ENCODE measurements around the gene PLD4. TPM values are rescaled to one million over a fixed set of nuclear protein-coding genes. Genes with fewer than 3 reads are reported as not detected.

The PLD4 gene
- polyA plus RNA-seq, 3 donors: 12.2 to 15.5 (median 15.1) TPM

GRCh38 chr14:104925214-104925854 is 655 bp downstream of the PLD4 start:
- peaks cover 39% of the 10 kb centered on the region for H3K4me1 Mint-ChIP-seq
- Histone ChIP-seq H3K4me2 (replicated peaks; ENCODE audit: extremely low read depth, low read length, poor library complexity, severe bottlenecking) (peak overlapping the region; percentile 57), H3K9ac (ENCODE audit: insufficient read depth, low read length, poor library complexity, severe bottlenecking) (peak overlapping the region; percentile 44), H4K20me1 (ENCODE audit: insufficient read depth, low read length) (no peaks in the 10 kb centered on the region), H3K4me1 (ENCODE audit: control insufficient read depth in 1 of 2, insufficient read depth in 2 of 2, low read length in 2 of 2) (peaks cover 36 to 43% of the 10 kb centered on the region in 2 donors), H3K9me3 (replicated peaks in 1 of 2; ENCODE audit: control insufficient read depth in 1 of 2, insufficient read depth in 1 of 2, low read length in 2 of 2) (peaks cover 0 to 5% of the 10 kb centered on the region in 2 donors), H3K27ac (ENCODE audit: low read depth in 1 of 2, low read length in 2 of 2) (peak overlapping the region in 1 of 2 donors; percentile 40), H3K36me3 (replicated peaks in 1 of 2; ENCODE audit: control insufficient read depth in 1 of 2, insufficient read depth in 2 of 2, low read length in 2 of 2) (peaks cover 0 to 4% of the 10 kb centered on the region in 2 donors), H3K4me3 (replicated peaks in 1 of 3; ENCODE audit: low read depth in 2 of 3, low read length in 3 of 3) (peak overlapping the region; percentile 10 to 68 (median 35)), H3K27me3 (ENCODE audit: control insufficient read depth in 2 of 2, insufficient read depth in 2 of 2, low read length in 2 of 2) (no peaks in the 10 kb centered on the region), H2AFZ (ENCODE audit: insufficient read depth, low read depth, low read length, poor library complexity, severe bottlenecking) (peak overlapping the region; percentile 59), H3K79me2 (ENCODE audit: insufficient read depth, low read length) (peaks cover 20% of the 10 kb centered on the region)
- H3K9me3 Mint-ChIP-seq: peaks cover 4 to 7% (median 5%) of the 10 kb centered on the region in 7 donors
- peak overlapping the region; percentile 69 to 90 for H3K4me3 Mint-ChIP-seq
- no peak for TF ChIP-seq CTCF (IDR thresholded peaks at IDR 0.05)
- 23% methylated on average over 8 of the region's 10 CpGs for WGBS (ENCODE audit: insufficient coverage)
- H3K27ac Mint-ChIP-seq: peak overlapping the region in 1 of 7 donors; percentile 48
- peaks cover 0 to 4% (median 0%) of the 10 kb centered on the region in 3 donors for H3K27me3 Mint-ChIP-seq (ENCODE audit: low read depth in 3 of 3)
- intact Hi-C loops (cut with micrococcal nuclease): no loop called here
- H3K36me3 Mint-ChIP-seq: peaks cover 1 to 4% of the 10 kb centered on the region in 2 donors
- DNase-seq: peak in 1 of 3 donors; percentile 2

GRCh38 chr14:104925855-104926609 is 1.4 kb downstream of the PLD4 start:
- H3K4me3 Mint-ChIP-seq: peak overlapping the region; percentile 51 to 80
- Histone ChIP-seq H3K9ac (ENCODE audit: insufficient read depth, low read length, poor library complexity, severe bottlenecking) (peak overlapping the region; percentile 44), H3K4me3 (replicated peaks in 1 of 3; ENCODE audit: low read depth in 2 of 3, low read length in 3 of 3) (peak overlapping the region in 1 of 3 experiments; percentile 68), H3K4me1 (ENCODE audit: control insufficient read depth in 1 of 2, insufficient read depth in 2 of 2, low read length in 2 of 2) (peaks cover 36 to 43% of the 10 kb centered on the region in 2 donors), H4K20me1 (ENCODE audit: insufficient read depth, low read length) (no peaks in the 10 kb centered on the region), H3K79me2 (ENCODE audit: insufficient read depth, low read length) (peaks cover 20% of the 10 kb centered on the region), H3K4me2 (replicated peaks; ENCODE audit: extremely low read depth, low read length, poor library complexity, severe bottlenecking) (peak overlapping the region; percentile 57), H2AFZ (ENCODE audit: insufficient read depth, low read depth, low read length, poor library complexity, severe bottlenecking) (peak overlapping the region; percentile 59), H3K27ac (ENCODE audit: low read depth in 1 of 2, low read length in 2 of 2) (peak overlapping the region; percentile 15 to 42), H3K36me3 (replicated peaks in 1 of 2; ENCODE audit: control insufficient read depth in 1 of 2, insufficient read depth in 2 of 2, low read length in 2 of 2) (peaks cover 0 to 4% of the 10 kb centered on the region in 2 donors), H3K9me3 (replicated peaks in 1 of 2; ENCODE audit: control insufficient read depth in 1 of 2, insufficient read depth in 1 of 2, low read length in 2 of 2) (peaks cover 0 to 5% of the 10 kb centered on the region in 2 donors), H3K27me3 (ENCODE audit: control insufficient read depth in 2 of 2, insufficient read depth in 2 of 2, low read length in 2 of 2) (no peaks in the 10 kb centered on the region)
- no peak for TF ChIP-seq CTCF (IDR thresholded peaks at IDR 0.05)
- 56% methylated on average over 13 of the region's 15 CpGs for WGBS (ENCODE audit: insufficient coverage)
- H3K9me3 Mint-ChIP-seq: peaks cover 4 to 7% (median 5%) of the 10 kb centered on the region in 7 donors
- H3K27me3 Mint-ChIP-seq (ENCODE audit: low read depth in 3 of 3): peaks cover 0 to 1% (median 0%) of the 10 kb centered on the region in 3 donors
- peaks cover 39% of the 10 kb centered on the region for H3K4me1 Mint-ChIP-seq
- intact Hi-C loops (cut with micrococcal nuclease): no loop called here
- H3K27ac Mint-ChIP-seq: peak overlapping the region in 1 of 7 donors; percentile 28
- DNase-seq: peak in 1 of 3 donors; percentile 4
- peaks cover 1 to 4% of the 10 kb centered on the region in 2 donors for H3K36me3 Mint-ChIP-seq
